Measurements from ENCODE around the gene KLHL18. TPM values are rescaled to one million over a fixed set of nuclear protein-coding genes. Genes with fewer than 3 reads are reported as not detected.

KLHL18 gene
- total RNA-seq, 2 donors from 2014 or later, result 12.9 to 18.8 TPM

- Histone ChIP-seq H3K36me3 (no peaks in the 10 kb centered on the region), H3K27ac (no peak overlapping the region), H3K4me1 (peaks cover 0 to 11% of the 10 kb centered on the region in 2 donors), H3K9me3 (no peaks in the 10 kb centered on the region), H3K4me3 (no peak overlapping the region), H3K27me3 (no peaks in the 10 kb centered on the region)
- no peak for TF ChIP-seq CTCF (IDR thresholded peaks at IDR 0.05)
- DNase-seq (ENCODE audit: low spot score), result no peak
Observed at GRCh38 chr3:47376393-47376792, 93.6 kb downstream of the KLHL18 start.

- H3K4me3 ChIP-seq, result no peak overlapping the region
Observed at GRCh38 chr3:47377186-47377585, 94.4 kb downstream of the KLHL18 start.

GRCh38 chr3:47378869-47379268 lies 96.1 kb downstream of the KLHL18 start:
- Histone ChIP-seq H3K36me3 (no peaks in the 10 kb centered on the region), H3K9me3 (no peaks in the 10 kb centered on the region), H3K4me3 (no peak overlapping the region), H3K4me1 (peaks cover 0 to 33% of the 10 kb centered on the region in 2 donors), H3K27ac (no peak overlapping the region), H3K27me3 (no peaks in the 10 kb centered on the region)
- no peak for TF ChIP-seq CTCF (IDR thresholded peaks at IDR 0.05)
- no peak for DNase-seq (ENCODE audit: low spot score)

More at GRCh38 chr3:47377186-47377585, 94.4 kb downstream of the KLHL18 start:
- no peaks in the 10 kb centered on the region for H3K36me3 ChIP-seq
- no peak for TF ChIP-seq CTCF (IDR thresholded peaks at IDR 0.05)
- H3K4me1 ChIP-seq, result peaks cover 0 to 19% of the 10 kb centered on the region in 2 donors
- H3K9me3 ChIP-seq, result no peaks in the 10 kb centered on the region
- H3K27me3 ChIP-seq, result no peaks in the 10 kb centered on the region
- DNase-seq (ENCODE audit: low spot score), result no peak
- no peak overlapping the region for H3K27ac ChIP-seq

GRCh38 chr3:47379411-47379899 lies 96.7 kb downstream of the KLHL18 start:
- no peaks in the 10 kb centered on the region for H3K36me3 ChIP-seq
- no peaks in the 10 kb centered on the region for H3K27me3 ChIP-seq
- DNase-seq (ENCODE audit: low spot score), result no peak
- TF ChIP-seq CTCF (IDR thresholded peaks at IDR 0.05), result no peak
- H3K27ac ChIP-seq, result peak overlapping the region; percentile 94 to 96
- H3K9me3 ChIP-seq, result no peaks in the 10 kb centered on the region
- peak overlapping the region; percentile 78 to 92 for H3K4me3 ChIP-seq
- peaks cover 0 to 33% of the 10 kb centered on the region in 2 donors for H3K4me1 ChIP-seq

- H3K27ac ChIP-seq, result peak overlapping the region; percentile 94 to 96
- H3K9me3 ChIP-seq, result no peaks in the 10 kb centered on the region
- peaks cover 0 to 36% of the 10 kb centered on the region in 2 donors for H3K4me1 ChIP-seq
- H3K36me3 ChIP-seq, result no peaks in the 10 kb centered on the region
- DNase-seq (ENCODE audit: low spot score), result no peak
- peak overlapping the region; percentile 78 to 92 for H3K4me3 ChIP-seq
- TF ChIP-seq CTCF (IDR thresholded peaks at IDR 0.05), result no peak
- no peaks in the 10 kb centered on the region for H3K27me3 ChIP-seq
Observed at GRCh38 chr3:47380026-47380600, 97.4 kb downstream of the KLHL18 start.
